Thymus (tissue), 11 donors: ENCODE results near the gene CBX8. TPM values are rescaled to one million over a fixed set of nuclear protein-coding genes. Genes with fewer than 3 reads are reported as not detected.

ENCODE experiments used
- DNase-seq, 9 donors: peaks; one replicate each; pipeline ENCODE4 v3.0.0-alpha.2; 2013; ENCODE audit warnings: low spot score in 9 of 9, low read depth in 6 of 9, missing footprints in 1 of 9
- H3K27ac ChIP-seq, 2 donors: one replicate each; pipeline ENCODE4 v1.5.1; 2013; ENCODE audit warnings: control low read depth in 1 of 2, low read depth in 1 of 2, low read length in 1 of 2, mild to moderate bottlenecking in 1 of 2, moderate library complexity in 1 of 2
- H3K27me3 ChIP-seq, 2 donors: one replicate each; pipeline ENCODE4 v1.5.1; 2013; ENCODE audit warnings: low read length in 1 of 2; ENCODE audit not compliant: control insufficient read depth in 2 of 2, insufficient read depth in 1 of 2
- H3K36me3 ChIP-seq, 2 donors: one replicate each; pipeline ENCODE4 v1.5.1; 2013; ENCODE audit warnings: low read length in 1 of 2, mild to moderate bottlenecking in 1 of 2, moderate library complexity in 1 of 2; ENCODE audit not compliant: control insufficient read depth in 2 of 2, insufficient read depth in 2 of 2
- H3K4me1 ChIP-seq, 2 donors: one replicate each; pipeline ENCODE4 v1.5.1; 2013; ENCODE audit warnings: low read length in 2 of 2; ENCODE audit not compliant: control insufficient read depth in 2 of 2, insufficient read depth in 2 of 2
- H3K4me3 ChIP-seq, 2 donors: one replicate each; pipeline ENCODE4 v1.5.1; 2013; ENCODE audit warnings: low read length in 2 of 2, control low read depth in 1 of 2, mild to moderate bottlenecking in 1 of 2
- H3K9me3 ChIP-seq, 2 donors: one replicate each; pipeline ENCODE4 v1.5.1; 2013; ENCODE audit warnings: low read length in 1 of 2, mild to moderate bottlenecking in 1 of 2; ENCODE audit not compliant: control insufficient read depth in 2 of 2, insufficient read depth in 1 of 2
- WGBS: extraction: QIAGEN DNeasy Blood & Tissue Kit; methylation state at CpG from one replicate; pipeline ENCODE4 v1.1.7; 2013; 5-methylcytosine and 5-hydroxymethylcytosine counted together
- polyA plus RNA-seq: library from polyadenylated mRNA; stranded (reverse); fragments of 200-250 nt; gene quantifications from one replicate; pipeline ENCODE4 v1.2.3, GENCODE V29; 2013
- total RNA-seq: library from RNA; stranded (reverse); fragments of 120-200 nt; gene quantifications from one replicate; pipeline ENCODE4 v1.2.4, GENCODE V29; 2013
- donor health status: healthy.

Gene CBX8
- total and polyA plus RNA-seq, 2 donors = 7.4 to 12.8 TPM

GRCh38 chr17:79811011-79811867 is 14.4 kb upstream of the CBX8 start:
- Histone ChIP-seq H3K4me3 (peak overlapping the region in 1 of 2 donors; percentile 41), H3K27me3 (peaks cover 94 to 95% of the 10 kb centered on the region in 2 donors), H3K36me3 (no peaks in the 10 kb centered on the region), H3K4me1 (peaks cover 52 to 75% of the 10 kb centered on the region in 2 donors), H3K9me3 (peaks cover 0 to 17% of the 10 kb centered on the region in 2 donors), H3K27ac (no peak overlapping the region)
- peak in 2 of 9 donors; percentile 55 to 71 for DNase-seq
- WGBS = 3% methylated on average over 66 of the region's 66 CpGs

GRCh38 chr17:79810130-79811010 is 13.5 kb upstream of the CBX8 start:
- Histone ChIP-seq H3K4me1 (peaks cover 52 to 76% of the 10 kb centered on the region in 2 donors), H3K27me3 (peaks cover 94 to 96% of the 10 kb centered on the region in 2 donors), H3K4me3 (peak overlapping the region; percentile 19 to 44), H3K9me3 (peaks cover 0 to 17% of the 10 kb centered on the region in 2 donors), H3K27ac (peak overlapping the region in 1 of 2 donors; percentile 23), H3K36me3 (no peaks in the 10 kb centered on the region)
- peak in 7 of 9 donors; percentile 73 to 95 (median 92) for DNase-seq
- under 1% methylated on average over 79 of the region's 79 CpGs for WGBS

- 5% methylated on average over 40 of the region's 40 CpGs for WGBS
- H3K4me3 ChIP-seq = peak overlapping the region in 1 of 2 donors; percentile 44
- H3K4me1 ChIP-seq = peaks cover 47 to 78% of the 10 kb centered on the region in 2 donors
- H3K36me3 ChIP-seq = no peaks in the 10 kb centered on the region
- peaks cover 94 to 96% of the 10 kb centered on the region in 2 donors for H3K27me3 ChIP-seq
- peaks cover 0 to 18% of the 10 kb centered on the region in 2 donors for H3K9me3 ChIP-seq
- DNase-seq = no peak
- H3K27ac ChIP-seq = no peak overlapping the region
Observed at GRCh38 chr17:79809530-79810129, 12.8 kb upstream of the CBX8 start.

GRCh38 chr17:79808763-79809529 is 12.1 kb upstream of the CBX8 start:
- peaks cover 94 to 96% of the 10 kb centered on the region in 2 donors for H3K27me3 ChIP-seq
- DNase-seq = peak in 2 of 9 donors; percentile 68 to 81
- 13% methylated on average over 20 of the region's 20 CpGs for WGBS
- H3K27ac ChIP-seq = no peak overlapping the region
- peaks cover 0 to 23% of the 10 kb centered on the region in 2 donors for H3K9me3 ChIP-seq
- H3K36me3 ChIP-seq = no peaks in the 10 kb centered on the region
- H3K4me1 ChIP-seq = peaks cover 45 to 78% of the 10 kb centered on the region in 2 donors
- H3K4me3 ChIP-seq = no peak overlapping the region

GRCh38 chr17:79806863-79807720 is 10.2 kb upstream of the CBX8 start:
- WGBS = 34% methylated on average over 13 of the region's 13 CpGs
- peaks cover 36 to 84% of the 10 kb centered on the region in 2 donors for H3K4me1 ChIP-seq
- no peak for DNase-seq
- H3K36me3 ChIP-seq = no peaks in the 10 kb centered on the region
- peaks cover 3 to 36% of the 10 kb centered on the region in 2 donors for H3K9me3 ChIP-seq
- H3K27ac ChIP-seq = no peak overlapping the region
- H3K4me3 ChIP-seq = no peak overlapping the region
- peaks cover 97 to 98% of the 10 kb centered on the region in 2 donors for H3K27me3 ChIP-seq

GRCh38 chr17:79806446-79806760 is 9.5 kb upstream of the CBX8 start:
- no peak for DNase-seq
- Histone ChIP-seq H3K4me3 (no peak overlapping the region), H3K27ac (no peak overlapping the region), H3K36me3 (no peaks in the 10 kb centered on the region), H3K27me3 (peaks cover 97 to 98% of the 10 kb centered on the region in 2 donors), H3K4me1 (peaks cover 31 to 84% of the 10 kb centered on the region in 2 donors), H3K9me3 (peaks cover 3 to 34% of the 10 kb centered on the region in 2 donors)
- 23% methylated on average over 4 of the region's 4 CpGs for WGBS

GRCh38 chr17:79804856-79805696 is 8.2 kb upstream of the CBX8 start:
- Histone ChIP-seq H3K4me3 (peak overlapping the region; percentile 38 to 46), H3K27ac (peak overlapping the region; percentile 32 to 64), H3K4me1 (peaks cover 35 to 85% of the 10 kb centered on the region in 2 donors), H3K27me3 (peaks cover 99% of the 10 kb centered on the region in 2 donors), H3K36me3 (no peaks in the 10 kb centered on the region), H3K9me3 (peaks cover 5 to 42% of the 10 kb centered on the region in 2 donors)
- WGBS = 10% methylated on average over 22 of the region's 22 CpGs
- DNase-seq = no peak
